GM12891 (cell line): ENCODE results near the gene FBXO46.

Source experiments
- PAX5 ChIP-seq: IDR thresholded peaks from 2 replicates; pipeline ENCODE4 v1.6.1; 2011; ENCODE audit warnings: low read length, moderate library complexity, mild to moderate bottlenecking; ENCODE audit not compliant: insufficient read depth, severe bottlenecking
- POLR2A ChIP-seq: IDR thresholded peaks from 2 replicates; pipeline ENCODE4 v1.6.1; 2011; ENCODE audit warnings: low read depth, low read length, control low read depth
- POLR2AphosphoS5 ChIP-seq: IDR thresholded peaks from 2 replicates; pipeline ENCODE4 v1.6.1; 2011; ENCODE audit warnings: low read depth, low read length, control low read depth
- POU2F2 ChIP-seq: IDR thresholded peaks from 2 replicates; pipeline ENCODE4 v1.6.1; 2011; ENCODE audit warnings: low read depth, mild to moderate bottlenecking, control low read depth, low read length, moderate library complexity
- TAF1 ChIP-seq: IDR thresholded peaks from 2 replicates; pipeline ENCODE4 v1.6.1; 2011; ENCODE audit warnings: low read depth, low read length, control low read depth

- no peak for TF ChIP-seq POLR2A
- no peak for TF ChIP-seq POLR2AphosphoS5
- no peak for TF ChIP-seq POU2F2
- no peak for TF ChIP-seq TAF1
- no peak for TF ChIP-seq PAX5
Measured at GRCh38 chr19:45761714-45762113, 31.0 kb upstream of the FBXO46 start.
